Stimulated activated CD4-positive, alpha-beta T cell treated with anti-CD3 and anti-CD28 coated beads, Interleukin-4, amount 100 ng/mL, for 48 hours (primary cell): ENCODE results near the gene TMEM170B.
A peak's percentile ranks its signal among the peaks of the same experiment; 100 is the strongest.

Source experiments
- DNase-seq, 2 donors: peaks; one replicate each; pipeline ENCODE4 v3.0.0-alpha.2; 2020; ENCODE audit warnings: low read depth in 2 of 2

The TMEM170B gene, protein sequence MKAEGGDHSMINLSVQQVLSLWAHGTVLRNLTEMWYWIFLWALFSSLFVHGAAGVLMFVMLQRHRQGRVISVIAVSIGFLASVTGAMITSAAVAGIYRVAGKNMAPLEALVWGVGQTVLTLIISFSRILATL

DNA sequence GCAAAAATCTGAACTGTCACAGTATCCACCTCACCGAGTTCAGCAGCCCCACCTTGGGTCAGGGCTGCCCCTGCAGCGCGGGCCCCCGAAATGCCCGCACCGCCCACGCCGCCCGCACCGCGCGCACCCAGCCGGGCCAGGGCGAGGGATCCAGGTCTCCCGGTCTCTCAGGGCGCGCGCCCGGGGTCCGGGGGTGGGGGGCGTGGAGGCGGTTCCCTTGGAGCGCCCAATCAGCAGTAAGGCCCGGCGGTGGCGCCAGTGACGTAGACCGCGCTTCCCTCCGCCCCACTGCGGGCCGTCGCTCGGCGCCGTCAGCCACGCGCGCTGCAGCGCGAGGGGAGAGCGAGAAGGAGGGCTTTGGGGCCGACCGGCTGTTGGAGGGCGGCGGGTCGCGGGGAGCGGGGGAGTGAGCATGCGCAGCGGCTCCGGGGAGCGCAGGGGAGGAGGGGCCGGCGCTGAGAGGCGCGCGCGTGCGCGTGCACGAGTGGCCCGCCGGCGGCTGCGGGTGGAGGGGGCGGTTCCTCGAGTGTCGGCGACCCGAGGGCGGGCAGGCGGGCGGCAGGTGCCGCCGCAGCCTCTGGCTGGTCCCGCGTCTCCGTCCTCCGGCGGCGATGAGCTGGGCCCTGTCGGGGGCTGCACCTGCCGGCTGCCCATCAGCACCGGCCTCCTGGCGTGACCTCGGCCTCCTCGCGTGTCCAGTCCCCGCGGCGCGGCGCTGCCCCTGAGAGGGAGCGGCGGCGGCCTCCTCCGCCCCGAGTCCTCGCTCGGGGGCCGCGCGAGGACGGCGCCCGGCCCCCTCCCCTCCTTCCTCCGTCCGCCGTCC is at the start of gene TMEM170B:
Gene TMEM170B (plus strand): TSS at position 521 of the 823 bp plus-strand sequence. CDS start 529 bp downstream, outside the sequence.
- DNase-seq = peak; percentile 87 to 88

DNA sequence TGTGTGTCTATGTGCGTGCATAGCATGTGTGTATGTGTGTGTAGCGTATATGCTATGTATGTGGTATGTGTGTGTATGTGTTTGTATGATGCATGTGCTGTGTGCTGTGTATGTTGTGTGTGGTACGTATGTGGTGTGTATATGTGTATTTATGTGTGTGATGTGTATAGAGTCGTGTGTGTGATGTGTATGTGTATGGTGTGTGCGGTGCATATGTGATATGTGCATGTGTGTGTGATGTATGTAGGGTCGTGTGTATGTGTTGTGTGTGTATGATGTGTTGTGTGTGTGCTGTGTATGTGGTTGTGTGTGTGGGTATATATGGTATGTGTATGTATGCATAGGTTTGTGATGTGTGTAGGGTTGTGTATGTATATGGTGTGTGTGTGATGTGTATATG is 46.6 kb upstream of the TMEM170B start:
- no peak for DNase-seq

DNA sequence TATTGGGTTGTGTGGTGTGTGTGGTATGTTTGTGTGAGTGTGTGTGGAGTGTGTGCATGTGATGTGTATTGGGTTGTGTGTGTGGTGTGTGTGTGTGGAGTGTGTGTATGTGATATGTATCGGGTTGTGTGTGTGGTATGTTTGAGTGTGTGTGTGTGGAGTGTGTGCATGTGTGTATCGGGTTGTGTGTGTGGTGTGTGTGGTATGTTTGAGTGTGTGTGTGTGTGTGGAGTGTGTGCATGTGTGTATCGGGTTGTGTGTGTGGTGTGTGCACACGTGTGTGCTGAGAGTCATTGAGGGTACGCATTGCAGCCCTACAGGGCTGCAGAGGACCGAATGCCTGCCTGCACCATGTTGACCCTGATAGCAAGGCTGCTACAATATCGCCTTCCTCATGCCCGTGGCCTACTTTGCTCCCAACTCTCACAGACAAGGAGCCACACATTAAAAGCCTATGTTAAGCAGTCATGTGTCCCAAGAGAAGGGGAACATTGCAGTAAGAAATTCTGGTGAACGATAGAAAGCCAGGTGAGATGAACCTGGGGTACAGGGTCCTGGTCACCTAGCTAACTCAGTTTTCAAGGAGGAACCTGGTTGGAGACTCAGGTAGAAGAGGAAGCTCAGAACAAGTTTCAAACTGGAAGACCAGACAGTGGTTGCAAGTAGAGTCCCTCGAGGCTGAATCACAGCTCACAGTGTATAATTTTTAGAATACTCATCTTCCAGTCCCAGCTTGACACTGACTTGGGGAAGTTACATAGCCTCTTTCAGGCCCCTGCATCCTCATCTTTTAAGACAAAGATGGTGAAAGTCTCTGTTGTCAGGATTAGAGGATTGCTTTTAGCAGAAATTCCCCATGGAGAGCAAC is 45.7 kb upstream of the TMEM170B start:
- no peak for DNase-seq

DNA sequence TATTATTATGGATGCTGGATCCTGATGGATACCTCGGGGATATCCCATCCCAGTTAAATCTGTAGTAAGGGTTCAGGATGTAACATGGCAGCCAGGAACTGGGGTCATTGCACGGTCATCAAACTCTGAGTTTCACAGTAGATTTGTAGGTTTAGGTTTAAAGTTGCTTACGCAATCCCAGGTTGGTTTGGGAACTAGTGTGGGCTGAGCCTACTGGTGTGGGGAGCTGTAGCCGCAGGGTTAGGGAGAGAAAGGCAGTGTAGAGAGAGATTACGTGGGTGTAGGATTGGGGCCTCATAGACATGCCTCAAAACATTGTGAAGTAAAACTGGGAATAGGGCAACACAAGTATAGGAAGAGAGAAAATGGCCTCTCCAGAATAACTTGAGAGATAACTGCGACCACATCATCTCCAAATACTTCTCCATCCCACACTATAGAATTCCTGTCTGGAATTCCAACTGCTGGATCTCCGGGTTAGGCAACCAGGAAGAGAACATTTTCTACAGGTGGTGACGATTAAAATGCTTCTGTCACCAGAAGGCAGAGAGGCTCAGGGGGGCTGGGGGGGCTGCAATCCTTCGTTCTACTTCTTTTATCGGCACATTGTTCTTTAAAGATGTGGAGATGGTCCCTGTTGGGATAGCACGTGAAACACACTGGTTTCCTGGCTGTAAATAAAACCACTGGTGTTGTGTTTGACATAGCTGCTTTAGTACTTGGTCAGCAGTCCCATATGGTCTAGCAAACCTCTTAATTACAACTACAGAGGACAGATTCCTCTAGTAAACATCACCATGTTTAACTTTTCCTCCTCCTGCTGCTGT is 44.9 kb upstream of the TMEM170B start:
- DNase-seq = no peak

DNA sequence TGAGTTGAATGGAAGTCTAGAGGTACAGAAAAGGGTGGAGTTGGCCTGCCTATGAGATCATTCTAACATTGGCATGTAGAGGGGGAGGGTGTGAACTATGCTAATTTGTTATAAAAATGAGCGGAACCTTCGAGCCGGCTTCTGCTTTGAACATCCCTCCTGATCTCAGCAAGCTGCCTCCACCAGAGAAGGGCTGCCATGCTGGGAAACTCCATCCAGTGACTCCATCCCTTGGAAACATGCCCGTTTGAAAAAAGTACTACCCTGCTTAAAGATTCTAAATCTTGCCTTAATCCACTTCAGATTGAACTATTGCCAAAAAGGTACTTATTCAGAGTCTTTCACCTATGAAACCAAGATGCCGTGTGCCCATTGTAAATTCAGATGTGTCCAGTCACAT is 43.6 kb upstream of the TMEM170B start:
- DNase-seq = no peak

DNA sequence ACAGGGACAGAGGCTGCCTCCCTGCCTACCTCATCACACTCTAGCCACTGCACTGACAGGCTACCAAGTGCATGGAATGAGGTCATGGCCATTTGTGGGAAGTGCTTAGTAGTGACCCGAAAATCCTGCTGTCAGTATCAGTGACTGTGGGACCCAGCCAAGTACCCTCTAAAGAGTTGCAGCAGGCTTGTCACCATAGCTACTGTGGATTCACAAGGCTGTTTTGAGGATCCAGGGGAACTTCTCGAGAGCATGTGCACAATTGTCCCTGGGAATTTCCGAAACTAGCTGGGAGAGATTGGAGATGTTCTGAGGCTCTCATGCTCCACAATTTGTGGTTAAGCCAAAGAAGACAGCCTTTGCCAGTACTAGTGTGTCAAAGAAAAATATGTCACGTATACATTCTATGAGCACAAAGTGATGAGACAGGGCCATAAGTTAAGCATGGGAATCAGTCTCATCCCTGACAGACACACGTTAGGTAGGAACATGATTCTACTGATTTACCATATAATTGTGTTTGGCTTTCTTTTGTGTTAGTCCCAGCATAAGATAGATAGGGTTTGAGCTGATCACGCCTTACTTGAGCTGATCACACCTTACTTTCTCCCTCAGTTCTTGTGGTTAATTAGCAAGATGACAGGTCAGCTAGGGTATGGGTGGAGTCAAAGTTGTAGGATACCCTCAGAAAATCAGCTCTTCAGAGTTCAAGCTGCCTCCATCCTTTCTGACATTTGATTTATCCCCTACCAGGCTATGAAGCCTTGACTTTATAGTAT is 42.6 kb upstream of the TMEM170B start:
- no peak for DNase-seq

DNA sequence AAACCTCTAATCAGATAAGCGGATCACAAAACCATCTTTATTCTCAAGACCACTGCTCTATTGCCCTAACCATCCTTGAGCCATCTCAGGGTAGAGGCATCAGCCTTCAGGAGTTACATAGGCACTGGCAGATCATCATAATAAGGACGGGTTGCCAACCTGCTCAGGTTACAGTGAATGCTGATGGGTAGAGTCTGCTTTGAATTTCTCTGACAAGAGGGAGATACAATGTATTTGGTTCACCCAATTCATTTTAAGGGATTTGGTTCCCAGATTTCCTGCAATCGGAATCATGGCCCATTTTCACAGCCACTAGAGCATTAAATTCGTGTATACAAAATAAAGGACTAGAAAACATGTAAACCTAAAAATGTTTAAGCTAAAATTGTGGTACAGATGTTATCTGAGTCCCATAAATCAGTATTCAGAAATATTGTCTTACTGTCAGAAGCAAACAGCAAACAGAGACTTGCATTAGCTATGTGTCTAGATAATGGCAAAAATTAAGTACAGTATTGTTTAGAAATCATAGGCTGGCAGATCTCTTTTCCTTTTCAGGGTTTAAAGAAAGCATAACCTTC is 41.9 kb upstream of the TMEM170B start:
- DNase-seq = no peak

DNA sequence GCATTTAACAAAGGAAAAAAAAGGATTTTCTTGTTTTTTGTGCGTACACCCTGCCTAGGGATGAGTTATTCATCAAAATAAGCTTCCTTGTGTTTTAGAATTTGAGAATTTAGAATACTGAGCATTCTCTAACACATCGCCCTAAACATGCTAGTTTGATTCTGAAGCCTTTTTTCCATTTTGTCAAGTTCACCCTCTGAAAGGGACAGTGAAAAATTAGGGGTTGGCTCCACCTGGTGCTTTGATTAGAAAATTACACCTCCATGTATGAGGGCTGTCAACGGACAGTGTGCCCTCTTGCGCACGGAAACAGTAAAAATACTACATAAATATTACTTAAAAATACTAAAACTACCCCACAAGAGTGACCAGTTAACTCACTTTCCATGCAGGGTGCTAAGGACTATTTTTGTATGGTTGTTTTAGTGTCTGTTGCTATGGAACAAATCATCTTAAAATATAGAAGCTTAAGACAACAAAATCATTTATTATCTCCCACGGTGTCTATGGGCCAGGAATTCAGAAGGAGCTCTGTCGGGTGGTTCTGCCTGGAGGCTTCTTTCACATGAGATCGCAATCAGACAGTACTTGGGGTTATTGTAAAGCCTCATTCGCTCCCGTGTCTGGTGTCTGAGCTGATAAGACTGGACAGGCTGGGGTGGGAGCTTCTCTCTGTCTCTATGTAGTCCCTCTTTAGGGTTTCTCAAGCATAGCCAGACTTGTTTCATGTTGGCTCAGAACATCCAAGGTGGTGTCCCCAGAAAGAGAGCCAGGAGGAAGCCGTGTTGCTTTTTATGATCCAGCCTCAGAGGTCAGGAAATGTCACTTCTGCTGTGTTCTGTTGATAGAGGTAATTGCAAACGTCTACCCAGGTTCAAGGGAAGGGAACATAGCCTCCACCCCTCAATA is 41.1 kb upstream of the TMEM170B start:
- DNase-seq = peak; percentile 22 to 53

DNA sequence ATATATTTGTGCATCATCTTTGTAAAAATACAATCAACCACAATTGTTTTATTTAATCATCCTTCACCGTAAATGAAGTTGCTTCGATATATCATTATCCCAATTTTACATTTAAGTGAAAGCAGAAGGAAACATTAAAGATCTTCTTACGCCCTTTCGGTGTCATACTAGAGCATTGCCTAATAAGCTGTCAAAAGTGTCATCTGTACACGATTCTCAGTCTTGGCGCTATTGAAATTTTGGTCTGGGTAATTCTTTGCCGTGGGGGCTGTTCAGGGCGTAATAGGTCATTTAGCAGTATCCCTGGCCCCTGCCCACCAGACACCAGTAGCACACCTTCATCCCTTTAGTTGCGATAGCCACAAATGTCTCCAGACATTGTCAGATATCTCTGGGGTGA is 40.4 kb upstream of the TMEM170B start:
- no peak for DNase-seq

DNA sequence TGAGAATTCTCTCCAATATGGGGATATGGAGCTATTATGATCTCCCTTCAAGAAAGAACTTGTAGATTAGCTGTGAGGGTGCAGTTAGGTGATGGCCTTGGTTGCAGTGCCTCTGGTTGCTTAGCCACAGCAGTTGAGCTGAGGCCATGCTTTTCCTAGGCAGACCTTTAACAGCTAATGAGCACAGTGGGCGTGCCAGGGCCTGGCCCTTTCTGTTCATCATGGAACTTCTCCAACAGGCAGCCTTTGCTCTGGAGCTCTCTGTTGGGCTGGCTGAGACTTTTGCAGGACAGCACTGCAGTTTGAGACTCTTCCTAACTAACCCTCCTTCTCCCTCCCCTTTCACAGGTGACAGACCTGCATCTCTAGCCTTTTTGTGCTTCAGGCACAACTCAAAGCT is 39.7 kb upstream of the TMEM170B start:
- DNase-seq = no peak

DNA sequence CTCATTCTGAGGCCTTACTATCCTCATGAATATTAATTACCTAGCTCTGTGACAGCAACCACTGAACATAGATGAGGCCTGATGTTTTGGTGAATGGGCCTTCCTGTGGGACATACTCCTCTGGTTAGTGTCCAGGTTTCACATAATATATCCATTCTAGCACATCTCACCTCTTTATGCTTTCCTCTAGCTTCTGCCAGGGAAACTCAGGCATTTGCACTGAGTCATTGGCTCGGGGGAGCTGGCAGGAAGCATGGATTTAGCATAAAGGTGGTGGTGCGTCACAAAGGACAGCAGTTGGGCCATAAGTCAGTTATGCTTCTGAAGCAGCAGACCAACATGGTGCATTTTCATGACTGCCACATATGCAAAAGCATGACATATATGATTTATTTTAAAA is 37.5 kb upstream of the TMEM170B start:
- no peak for DNase-seq

DNA sequence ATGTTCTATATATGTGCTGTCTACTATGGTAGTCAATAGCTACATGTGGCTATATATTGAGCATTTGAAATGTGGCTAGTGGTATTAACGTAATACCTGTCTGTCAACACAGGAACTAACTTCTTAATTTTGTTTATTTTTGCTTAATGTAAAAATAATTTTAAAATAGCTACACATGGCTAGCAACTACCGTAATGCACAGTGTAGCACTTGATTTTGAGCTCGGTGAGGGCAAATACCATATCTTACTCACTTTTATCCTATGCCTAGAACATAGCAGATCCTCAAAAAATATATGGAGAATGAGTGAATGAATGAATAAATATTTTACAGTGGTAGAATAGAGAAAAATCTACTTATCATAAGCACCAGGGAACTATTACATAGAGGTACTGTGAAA is 28.1 kb upstream of the TMEM170B start:
- DNase-seq = no peak

DNA sequence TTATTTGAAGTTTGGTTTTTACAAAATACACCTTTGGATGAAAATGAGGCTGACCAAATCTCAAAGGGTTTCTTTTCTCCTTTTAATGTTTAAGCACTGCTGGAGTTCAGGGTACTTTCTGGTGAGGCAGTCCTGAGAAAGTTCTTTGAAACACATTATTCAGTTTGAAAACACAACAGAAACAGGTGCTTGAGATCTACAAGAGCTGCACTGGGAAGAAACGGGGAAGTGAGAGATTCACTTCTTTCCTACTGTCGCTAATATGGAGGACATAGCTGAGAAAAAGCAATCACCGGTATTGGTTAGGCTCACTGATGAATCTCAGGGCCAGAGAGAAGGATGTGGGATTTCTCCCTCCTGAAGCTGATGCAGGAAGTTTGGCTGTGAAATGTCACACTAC is 22.9 kb upstream of the TMEM170B start:
- DNase-seq = no peak

DNA sequence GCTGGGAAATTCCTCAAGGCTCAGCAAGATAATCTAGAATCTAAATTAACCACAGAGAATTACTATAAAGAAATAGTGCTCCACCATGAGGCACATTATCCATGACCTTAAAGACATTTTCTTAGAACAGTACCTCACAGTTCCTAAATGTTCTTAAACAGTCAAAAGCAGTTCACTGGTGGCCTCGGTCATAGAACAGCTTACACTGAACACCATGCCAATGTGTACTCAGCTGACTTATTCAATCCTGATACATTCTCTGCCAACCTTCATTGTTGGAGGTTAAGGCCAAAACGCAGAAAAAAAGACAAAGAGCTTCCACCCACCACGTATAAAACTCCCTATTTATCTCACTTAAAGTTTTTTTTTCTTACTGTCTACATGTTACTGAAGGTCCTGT is 21.8 kb upstream of the TMEM170B start:
- DNase-seq = no peak

DNA sequence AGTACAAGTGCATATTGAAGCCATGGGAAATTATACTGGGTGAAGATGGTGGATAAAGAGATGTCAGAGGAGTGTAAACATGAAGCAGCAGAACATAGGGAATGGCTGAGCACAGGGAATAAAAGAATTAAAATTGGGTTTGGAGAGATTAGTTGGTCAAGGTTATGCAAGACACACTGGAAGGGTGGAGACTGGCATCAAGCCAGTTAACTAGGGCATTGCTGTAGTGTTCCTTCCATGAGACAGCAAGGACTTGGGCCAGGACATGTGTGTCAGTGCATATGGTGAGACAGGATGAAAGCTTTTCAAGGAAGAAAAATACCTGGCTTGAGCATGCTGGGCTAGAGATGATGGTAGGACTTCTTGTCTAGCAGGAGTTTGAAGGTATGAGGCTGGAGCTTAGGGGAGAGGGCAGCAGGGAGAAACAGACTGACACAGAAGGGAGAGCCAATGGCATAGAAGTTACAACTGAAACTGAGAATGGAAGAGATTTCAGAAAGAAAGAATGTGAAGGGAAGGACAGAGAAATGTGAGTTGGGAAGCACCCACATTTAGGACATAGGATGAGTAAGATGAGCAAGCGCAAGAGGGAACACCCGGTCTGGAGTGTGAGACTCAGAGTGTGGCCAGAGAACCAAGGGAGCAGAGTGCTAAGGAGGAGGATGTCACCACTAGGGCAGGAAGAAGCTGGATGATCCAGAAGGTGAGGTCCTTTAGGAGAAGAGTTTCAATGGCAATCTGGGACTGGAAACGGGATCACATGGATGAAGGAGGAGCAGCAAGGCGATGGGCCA is 14.5 kb upstream of the TMEM170B start:
- DNase-seq = no peak

DNA sequence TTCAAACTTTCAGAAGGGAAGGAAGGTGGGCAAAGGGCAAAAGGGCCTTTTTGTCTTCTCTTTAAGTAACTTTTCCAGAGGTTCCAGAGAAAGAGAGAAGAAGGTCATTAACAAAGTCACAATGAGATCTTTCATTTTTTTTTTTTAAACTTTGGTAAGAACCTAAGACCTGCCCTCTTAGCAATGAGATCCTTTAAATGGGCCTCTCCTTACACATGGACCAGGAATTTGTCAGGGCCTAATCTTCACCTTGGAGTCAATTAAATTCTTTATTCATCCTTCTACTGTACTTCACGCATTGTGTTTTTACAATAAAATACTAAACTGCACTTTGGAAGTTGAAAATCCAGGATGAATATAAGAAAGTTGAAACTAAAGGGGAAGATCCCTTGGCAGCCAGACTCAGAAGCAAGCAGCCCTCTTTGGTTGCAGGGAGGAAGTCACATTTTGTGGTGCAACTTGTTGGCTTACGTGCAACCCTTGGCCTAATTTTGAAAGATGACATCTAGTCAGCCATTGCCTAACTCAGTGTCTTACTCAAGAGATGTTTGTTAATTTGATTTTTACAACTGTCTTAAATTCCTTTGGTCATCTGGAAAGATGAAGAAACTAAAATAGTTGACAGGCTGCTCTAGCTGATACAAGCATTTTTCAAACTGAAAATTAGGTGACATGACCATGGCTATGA is 11.9 kb upstream of the TMEM170B start:
- DNase-seq = no peak

DNA sequence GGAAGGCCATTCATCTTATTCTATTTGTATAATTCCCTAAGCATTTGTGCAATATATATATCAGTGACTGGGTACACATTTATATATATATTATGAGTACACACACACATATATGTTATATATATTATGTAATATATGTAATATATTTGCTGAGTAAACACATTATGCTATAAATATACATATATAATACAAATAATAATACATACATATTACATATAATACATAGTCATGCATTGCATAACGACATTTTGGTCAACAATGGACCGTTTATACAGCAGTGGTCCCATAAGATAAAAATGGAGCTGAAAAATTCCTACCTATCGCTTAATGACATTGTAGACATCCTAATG is 11.4 kb upstream of the TMEM170B start:
- DNase-seq = no peak

DNA sequence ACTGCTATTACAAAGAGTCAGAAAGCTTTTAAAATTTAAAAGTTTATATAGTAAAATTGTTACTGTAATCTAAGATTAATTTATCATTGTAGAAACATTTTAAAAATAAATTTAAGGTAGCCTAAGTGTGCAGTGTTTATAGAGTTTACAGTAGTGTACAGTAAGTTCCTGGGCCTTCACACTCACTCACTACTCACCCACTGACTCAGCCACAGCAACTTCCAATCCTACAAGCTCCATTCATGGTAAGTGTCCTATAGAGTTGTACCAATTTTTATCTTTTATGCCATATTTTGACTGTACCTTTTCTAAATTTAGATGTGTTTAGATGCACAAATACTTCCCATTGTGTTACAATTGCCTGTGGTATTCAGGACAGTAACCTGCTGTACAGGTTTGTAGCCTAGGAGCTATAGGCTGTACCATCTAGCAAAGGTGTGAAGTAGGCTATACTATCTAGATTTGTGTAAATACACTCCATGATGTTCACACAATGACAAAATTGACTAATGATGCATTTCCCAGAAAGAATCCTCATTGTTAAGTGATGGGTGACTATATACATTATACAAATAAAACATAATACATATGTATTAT is 10.2 kb upstream of the TMEM170B start:
- no peak for DNase-seq
